Activated CD4-positive, alpha-beta T cell treated with anti-CD3 and anti-CD28 coated beads, Interleukin-2, amount 50 U/mL, for 16 hours (primary cell): ENCODE data around the gene G3BP1.
"Not testable (repeated sequence)": the region's sequence is repeated elsewhere in the genome, so short reads cannot be mapped to it uniquely, and the experiment has no call there.

Experiments
- DNase-seq: peaks from one replicate; pipeline ENCODE4 v3.0.0-alpha.2; 2020

G3BP1 gene

GRCh38 chr5:151800532-151800931 is 28.8 kb downstream of the G3BP1 start:
- DNase-seq, result no peak

- DNase-seq, result no peak
Measured at GRCh38 chr5:151805414-151806223, 33.9 kb downstream of the G3BP1 start.

GRCh38 chr5:151808451-151809169 is 36.9 kb downstream of the G3BP1 start:
- no peak for DNase-seq

GRCh38 chr5:151810449-151810848 is 38.7 kb downstream of the G3BP1 start:
- no peak for DNase-seq

GRCh38 chr5:151810897-151811296 is 39.1 kb downstream of the G3BP1 start:
- no peak for DNase-seq

GRCh38 chr5:151811593-151812321 is 40.0 kb downstream of the G3BP1 start:
- no peak for DNase-seq

- DNase-seq, result no peak
Measured at GRCh38 chr5:151812757-151813309, 41.1 kb downstream of the G3BP1 start.

GRCh38 chr5:151815051-151815450 is 43.3 kb downstream of the G3BP1 start:
- no peak for DNase-seq

- DNase-seq, result no peak
Measured at GRCh38 chr5:151819830-151820229, 48.1 kb downstream of the G3BP1 start.

GRCh38 chr5:151820271-151820670 is 48.5 kb downstream of the G3BP1 start:
- DNase-seq, result no peak

- DNase-seq, result no peak
Measured at GRCh38 chr5:151820903-151821302, 49.1 kb downstream of the G3BP1 start.

- DNase-seq, result no peak
Measured at GRCh38 chr5:151822141-151822540, 50.4 kb downstream of the G3BP1 start.

GRCh38 chr5:151825445-151825844 is 53.7 kb downstream of the G3BP1 start:
- no peak for DNase-seq

- DNase-seq, result no peak
Measured at GRCh38 chr5:151829370-151829769, 57.6 kb downstream of the G3BP1 start.

GRCh38 chr5:151832843-151833242 is 61.1 kb downstream of the G3BP1 start:
- not testable (repeated sequence) for DNase-seq

- DNase-seq, result no peak
Measured at GRCh38 chr5:151846765-151847164, 75.0 kb downstream of the G3BP1 start.

GRCh38 chr5:151847871-151848270 is 76.1 kb downstream of the G3BP1 start:
- DNase-seq, result no peak

GRCh38 chr5:151855701-151856100 is 83.9 kb downstream of the G3BP1 start:
- DNase-seq, result no peak

GRCh38 chr5:151856861-151857260 is 85.1 kb downstream of the G3BP1 start:
- no peak for DNase-seq

GRCh38 chr5:151860867-151861266 is 89.1 kb downstream of the G3BP1 start:
- DNase-seq, result not testable (repeated sequence)
